ENCODE data around the gene DEPDC5.

- TF ChIP-seq, protein P1, sequence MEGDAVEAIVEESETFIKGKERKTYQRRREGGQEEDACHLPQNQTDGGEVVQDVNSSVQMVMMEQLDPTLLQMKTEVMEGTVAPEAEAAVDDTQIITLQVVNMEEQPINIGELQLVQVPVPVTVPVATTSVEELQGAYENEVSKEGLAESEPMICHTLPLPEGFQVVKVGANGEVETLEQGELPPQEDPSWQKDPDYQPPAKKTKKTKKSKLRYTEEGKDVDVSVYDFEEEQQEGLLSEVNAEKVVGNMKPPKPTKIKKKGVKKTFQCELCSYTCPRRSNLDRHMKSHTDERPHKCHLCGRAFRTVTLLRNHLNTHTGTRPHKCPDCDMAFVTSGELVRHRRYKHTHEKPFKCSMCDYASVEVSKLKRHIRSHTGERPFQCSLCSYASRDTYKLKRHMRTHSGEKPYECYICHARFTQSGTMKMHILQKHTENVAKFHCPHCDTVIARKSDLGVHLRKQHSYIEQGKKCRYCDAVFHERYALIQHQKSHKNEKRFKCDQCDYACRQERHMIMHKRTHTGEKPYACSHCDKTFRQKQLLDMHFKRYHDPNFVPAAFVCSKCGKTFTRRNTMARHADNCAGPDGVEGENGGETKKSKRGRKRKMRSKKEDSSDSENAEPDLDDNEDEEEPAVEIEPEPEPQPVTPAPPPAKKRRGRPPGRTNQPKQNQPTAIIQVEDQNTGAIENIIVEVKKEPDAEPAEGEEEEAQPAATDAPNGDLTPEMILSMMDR (IDR thresholded peaks at IDR 0.05): no peak
- TF ChIP-seq EZH2 (IDR thresholded peaks at IDR 0.05; ENCODE audit: borderline replicate concordance, insufficient read depth, low read depth, low read length, poor library complexity, severe bottlenecking): no peak
Measured at GRCh38 chr22:31935961-31936635, 182.3 kb downstream of the DEPDC5 start.

Measured in B cell (primary cell).